HG03196 (cell line): ENCODE data around the gene KCNJ10.
"Not testable (repeated sequence)": the region's sequence is repeated elsewhere in the genome, so short reads cannot be mapped to it uniquely, and the experiment has no call there.

Experiments
- ATAC-seq: cut with Tn5 transposase; IDR thresholded peaks from one replicate; pipeline ENCODE4 v1.9.1; 2021; ENCODE audit not compliant: unreplicated experiment

The KCNJ10 gene

GRCh38 chr1:160069460-160070231, at the start of gene KCNJ10:
KCNJ10 (minus strand) TSS chr1:160070160; CDS start chr1:160042532, 27,628 bp downstream.
- ATAC-seq = no peak

DNA sequence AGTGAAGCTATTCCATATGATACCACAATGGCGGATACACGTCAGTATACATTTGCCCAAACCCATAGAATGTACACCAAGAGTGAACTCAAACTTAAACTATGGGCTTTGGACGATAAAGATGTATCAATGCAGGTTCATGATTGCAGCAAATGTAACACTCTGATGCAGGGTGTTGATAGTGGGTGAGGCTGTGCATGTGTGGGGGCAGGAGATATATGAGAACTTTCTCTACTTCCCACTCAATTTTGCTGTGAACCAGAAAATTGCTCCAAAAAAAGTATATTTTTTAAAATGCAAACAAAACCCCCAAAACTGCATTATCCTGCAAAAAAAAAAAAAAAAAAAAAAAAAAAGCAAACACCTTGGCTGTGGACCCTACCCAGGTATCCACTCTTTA, 49.0 kb upstream of the KCNJ10 start:
- no peak for ATAC-seq

DNA sequence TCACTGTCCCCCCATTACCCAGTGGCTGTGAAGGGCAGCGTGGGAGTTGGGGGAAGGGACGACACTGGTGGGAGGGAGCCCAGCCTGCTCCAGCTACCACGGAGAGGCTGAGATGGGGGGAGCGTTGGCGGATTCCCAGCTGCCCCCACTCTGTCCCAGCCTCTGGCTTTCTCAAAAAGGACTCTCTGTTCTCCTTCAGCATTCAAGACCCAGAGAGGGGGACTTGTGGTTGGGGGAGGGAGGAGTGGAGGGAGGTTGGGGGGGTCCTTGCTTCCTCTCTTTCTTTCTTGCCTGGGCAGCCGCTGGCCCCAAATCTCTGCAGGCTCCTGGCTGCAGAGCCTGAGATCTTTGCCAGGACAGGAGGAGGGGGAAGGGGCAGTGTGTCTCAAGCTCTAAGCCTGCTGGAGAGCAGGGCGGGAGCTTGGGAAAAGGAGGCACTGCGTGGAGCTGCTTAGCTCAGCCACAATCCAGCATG, 47.8 kb upstream of the KCNJ10 start:
- no peak for ATAC-seq

- no peak for ATAC-seq
These were observed 47.3 kb upstream of the KCNJ10 start for GRCh38 chr1:160117300-160117699.

DNA sequence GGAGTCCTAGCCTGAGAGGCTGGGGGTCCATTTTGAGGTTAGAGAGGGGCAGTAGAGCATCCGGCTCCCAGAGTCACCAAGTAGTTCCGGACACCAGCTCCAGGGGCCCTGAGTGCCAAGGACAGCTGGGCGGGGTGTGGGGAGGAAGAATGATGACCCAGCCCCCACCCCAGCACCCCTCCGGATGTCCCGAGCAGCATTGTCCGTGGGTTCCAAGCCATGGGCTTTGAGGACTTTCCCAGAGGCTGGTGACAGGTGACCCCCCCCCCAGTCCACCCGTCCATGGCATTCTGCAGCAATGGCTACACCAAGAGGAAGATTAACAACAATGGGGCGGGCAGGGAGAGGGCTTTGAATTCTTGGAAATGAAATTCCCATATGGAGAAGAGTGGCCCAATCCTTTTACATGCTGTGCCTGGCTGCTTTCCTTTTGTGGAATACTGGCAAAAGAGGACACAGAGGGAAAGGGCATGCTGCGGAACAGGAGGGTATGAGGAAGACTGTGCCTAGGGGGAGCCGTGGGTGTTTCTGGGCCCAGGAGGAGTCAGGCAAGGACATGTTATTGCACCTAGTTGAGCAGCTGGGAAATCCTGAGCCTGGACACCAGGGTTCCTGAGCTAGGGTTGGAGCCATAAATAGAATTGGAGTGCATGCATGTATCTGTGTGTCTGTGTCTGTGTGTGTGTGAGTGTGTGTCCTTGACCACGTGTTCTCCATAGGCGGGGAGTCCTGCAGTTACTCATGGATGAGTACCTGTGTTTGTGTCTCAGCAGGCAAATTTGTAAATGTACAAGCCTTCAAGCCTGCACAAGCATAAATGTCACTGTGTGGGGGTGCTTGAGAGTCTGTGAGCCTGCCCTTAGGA, 46.6 kb upstream of the KCNJ10 start:
- ATAC-seq = no peak

- ATAC-seq = no peak
These were observed 45.8 kb upstream of the KCNJ10 start, which contains the start of gene ATP1A2 for GRCh38 chr1:160115545-160116282. ATP1A2 (plus strand) TSS chr1:160115759; CDS start chr1:160115862, 103 bp downstream.

GRCh38 chr1:160114085-160114484, 44.1 kb upstream of the KCNJ10 start:
- no peak for ATAC-seq

DNA sequence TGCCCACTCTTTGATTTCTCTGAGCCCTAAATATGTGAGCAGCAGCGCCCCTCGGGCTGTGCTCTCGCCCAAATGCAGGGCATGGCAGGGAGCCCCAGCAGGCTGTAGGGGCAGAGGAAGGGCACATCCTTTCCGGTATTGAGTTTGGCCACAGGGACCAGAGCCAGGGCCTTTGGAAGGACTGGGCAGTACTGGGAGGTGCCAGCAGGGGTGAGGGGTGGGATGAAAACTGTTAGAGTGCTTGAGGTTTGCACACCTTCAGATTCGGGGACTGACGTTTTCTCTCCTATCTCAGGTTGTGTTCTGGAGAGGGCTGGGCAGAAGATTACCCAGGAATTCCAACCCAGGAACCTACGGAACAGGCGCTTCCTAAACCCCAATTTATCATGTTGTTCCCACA, 43.4 kb upstream of the KCNJ10 start:
- ATAC-seq = no peak

DNA sequence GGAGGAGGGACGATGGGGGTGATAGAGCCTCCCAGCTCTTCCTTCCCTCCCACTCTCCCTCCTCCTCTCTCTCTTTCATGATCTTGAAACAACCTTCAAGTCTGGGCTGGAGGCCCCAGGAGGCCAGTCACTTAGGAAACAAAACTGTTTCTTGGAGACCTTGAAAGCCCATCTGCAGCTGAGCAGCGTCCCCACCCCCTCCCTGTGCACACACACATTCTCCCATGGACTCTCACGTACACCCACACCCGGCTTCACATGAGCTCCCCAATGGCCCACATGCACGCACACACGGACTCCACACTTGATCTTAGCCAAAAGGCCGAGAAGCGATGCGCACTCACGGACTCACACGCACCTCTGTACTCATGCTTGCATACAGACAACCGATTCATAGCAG, 42.4 kb upstream of the KCNJ10 start:
- no peak for ATAC-seq

DNA sequence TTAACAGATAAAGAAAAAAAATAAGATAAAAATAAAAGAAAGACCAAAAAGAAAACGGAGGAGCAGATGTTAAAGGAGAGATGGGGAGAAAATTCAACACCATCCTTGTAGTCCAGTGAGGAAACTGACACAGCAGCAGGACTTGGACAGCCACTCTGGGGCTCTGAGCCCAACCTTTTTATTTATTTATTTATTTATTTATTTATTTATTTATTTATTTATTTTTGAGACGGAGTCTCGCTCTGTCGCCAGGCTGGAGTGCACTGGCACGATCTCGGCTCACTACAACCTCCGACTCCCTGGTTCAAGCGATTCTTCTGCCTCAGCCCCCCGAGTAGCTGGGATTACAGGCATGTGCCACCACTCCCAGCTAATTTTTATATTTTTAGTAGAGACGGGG, 41.5 kb upstream of the KCNJ10 start:
- ATAC-seq = not testable (repeated sequence)

- ATAC-seq = no peak
These were observed 39.7 kb upstream of the KCNJ10 start for GRCh38 chr1:160109686-160110085.

GRCh38 chr1:160108888-160109662, 39.1 kb upstream of the KCNJ10 start:
- ATAC-seq = no peak

DNA sequence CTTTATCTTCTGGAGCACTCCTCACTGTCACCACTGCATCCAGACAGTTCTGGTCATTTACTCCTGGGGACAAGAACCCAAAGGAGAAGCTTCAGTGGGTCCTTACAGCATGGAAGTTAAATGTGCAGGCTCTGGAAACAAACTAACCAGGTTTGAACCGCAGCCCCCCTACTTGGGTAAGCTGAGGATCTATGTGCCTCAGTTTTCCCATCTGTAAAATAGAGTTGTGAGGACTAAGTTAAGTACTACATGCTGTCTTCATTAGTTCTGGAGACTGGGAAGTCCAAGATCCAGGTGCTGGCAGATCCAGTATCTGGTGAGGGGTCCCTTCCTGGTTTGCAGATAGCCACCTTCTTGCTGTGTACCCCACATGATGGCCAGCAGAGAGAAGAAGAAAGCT, 37.6 kb upstream of the KCNJ10 start:
- no peak for ATAC-seq

DNA sequence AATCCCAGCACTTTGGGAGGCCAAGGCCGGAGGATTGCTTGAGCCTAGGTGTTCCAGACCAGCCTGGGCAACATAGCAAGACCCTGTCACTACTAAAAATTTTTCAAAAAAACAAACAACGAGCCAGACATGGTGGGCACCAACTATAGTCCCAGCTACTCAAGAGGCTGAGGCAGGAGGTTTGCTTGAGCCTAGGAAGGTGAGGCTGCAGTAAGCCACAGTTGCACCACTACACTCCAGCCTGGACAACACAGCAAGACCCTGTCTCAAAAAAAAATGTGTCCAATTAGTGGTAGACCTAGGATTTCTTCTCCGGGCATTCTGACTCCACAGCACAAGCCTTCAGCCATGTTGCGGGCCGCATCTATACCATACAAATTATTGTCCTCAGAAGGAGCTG, 35.2 kb upstream of the KCNJ10 start:
- ATAC-seq = no peak

- no peak for ATAC-seq
These were observed 34.5 kb upstream of the KCNJ10 start for GRCh38 chr1:160104486-160104885.

- no peak for ATAC-seq
These were observed 33.9 kb upstream of the KCNJ10 start for GRCh38 chr1:160103658-160104408.

DNA sequence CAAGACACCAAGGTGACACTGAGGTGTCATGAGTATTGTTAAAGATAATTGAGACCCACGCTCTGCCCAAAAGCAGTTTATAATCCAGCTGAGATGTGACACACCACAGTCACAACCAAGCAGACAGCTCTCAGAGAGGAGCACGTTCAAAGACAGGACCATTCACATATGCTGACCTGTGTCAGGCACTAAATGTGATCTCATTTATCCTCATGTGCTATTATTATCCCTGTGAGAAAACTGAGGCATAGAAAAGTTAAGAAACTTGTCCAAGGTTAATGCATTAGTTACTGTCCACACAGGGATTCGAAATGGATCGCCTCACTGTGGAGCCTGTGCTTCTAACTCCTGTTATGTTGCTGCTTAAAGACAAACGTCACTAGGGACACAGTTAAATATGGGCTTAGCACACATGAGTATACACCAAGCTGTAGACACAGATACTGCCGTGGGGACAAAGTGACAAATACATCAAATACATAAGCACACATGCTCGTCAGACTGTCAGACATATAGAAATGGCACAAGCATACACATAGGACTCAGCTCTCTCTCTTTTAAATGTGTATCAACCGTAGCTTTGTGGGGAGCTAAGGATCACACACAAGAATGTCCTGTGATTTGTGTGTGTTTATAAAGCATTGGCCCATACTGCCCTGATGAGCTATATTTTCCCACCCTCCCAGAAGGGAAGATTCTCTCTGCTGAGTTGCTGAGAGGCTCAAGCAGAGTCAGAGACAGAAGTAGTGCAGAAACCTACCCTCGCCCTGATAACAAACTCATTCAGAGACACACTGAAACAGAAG, 32.0 kb upstream of the KCNJ10 start:
- ATAC-seq = no peak

DNA sequence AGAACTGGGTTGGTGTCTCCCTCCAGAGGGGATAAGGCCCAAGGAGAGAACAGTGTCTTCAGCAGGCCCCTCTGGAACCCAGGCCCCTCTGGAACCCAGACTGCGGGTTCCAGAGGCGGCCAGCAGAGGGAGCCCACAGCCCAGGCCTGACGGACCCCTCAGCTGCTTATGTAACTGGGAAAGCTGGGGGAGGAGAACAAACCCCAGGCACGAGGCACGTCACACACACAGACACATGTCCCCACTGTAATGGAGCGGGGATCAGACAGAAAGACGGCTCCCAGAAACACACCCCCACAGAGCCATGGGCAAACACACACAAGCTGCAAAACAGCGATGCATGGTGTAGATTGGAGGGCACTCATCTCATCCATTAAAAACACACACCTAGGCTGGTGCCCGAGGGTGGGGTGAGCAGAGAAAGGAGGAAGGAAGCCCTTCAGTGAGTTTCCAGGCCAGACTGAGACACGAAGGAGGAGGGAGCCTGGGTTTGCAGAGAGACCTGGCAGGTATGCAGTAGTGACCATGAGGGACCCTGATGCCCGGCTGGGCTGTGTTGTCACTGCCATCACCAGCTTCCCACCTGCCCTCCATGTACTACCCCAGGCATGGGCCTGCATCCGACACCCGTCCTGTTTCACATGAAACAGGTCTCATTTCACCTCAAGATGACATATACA, 31.2 kb upstream of the KCNJ10 start:
- no peak for ATAC-seq
